B cell (primary cell): Measurements from ENCODE around the gene SLIT3. TPM values are rescaled to one million over a fixed set of nuclear protein-coding genes. Genes with fewer than 3 reads are reported as not detected.
A peak's percentile ranks its signal among the peaks of the same experiment; 100 is the strongest.

Source experiments
- ATAC-seq: fragments of 200-7000 bp; cut with Tn5 transposase; one replicate; pipeline ENCODE4 v1.10.0; 2021; ENCODE audit warnings: low read depth, mild to moderate bottlenecking, moderate number of reproducible peaks, moderate library complexity
- CTCF ChIA-PET: fragments of 350-600 bp; sonication (Branson Sonifier 250); formaldehyde crosslinking; loops from one replicate; lab custom pipeline; 2021; ENCODE audit warnings: antibody characterized with exemption, inconsistent platforms; lab: Charles Lee
- POLR2A ChIA-PET: fragments of 350-600 bp; sonication (Branson Sonifier 250); formaldehyde crosslinking; loops from one replicate; lab custom pipeline; 2021; ENCODE audit warnings: antibody characterized with exemption; lab: Charles Lee
- DNase-seq: peaks from one replicate; pipeline ENCODE4 v3.0.0; 2013
- H2AFZ ChIP-seq: 2 replicates; pipeline ENCODE4 v1.6.1; 2012; ENCODE audit warnings: mild to moderate bottlenecking, low read depth, low read length; ENCODE audit not compliant: insufficient read depth, poor library complexity, severe bottlenecking
- H3K27ac ChIP-seq, 2 donors: 1 replicate in 1 of 2; 2 replicates in 1 of 2; pipeline ENCODE4 v1.5.1; 2012 to 2013; ENCODE audit warnings: low read length in 2 of 2, mild to moderate bottlenecking in 2 of 2, moderate library complexity in 1 of 2
- H3K27me3 ChIP-seq, 4 experiments: fragments of 200-600 bp in 1 of 4; sonication (generic) in 1 of 4; replicated peaks in 1 of 4; 1 replicate in 2 of 4; 2 replicates in 2 of 4; pipeline versions ENCODE4 v1.6.1 to v1.7.0; 2013 to 2016; ENCODE audit warnings: low read length in 3 of 4, mild to moderate bottlenecking in 2 of 4, mixed read lengths in 1 of 4, moderate library complexity in 1 of 4; ENCODE audit not compliant: insufficient read depth in 4 of 4, control insufficient read depth in 3 of 4; ENCODE audit errors: control extremely low read depth in 1 of 4
- H3K36me3 ChIP-seq, 2 experiments: replicated peaks in 1 of 2; 1 replicate in 1 of 2; 2 replicates in 1 of 2; pipeline versions ENCODE4 v1.6.1 to v1.7.1; 2013; ENCODE audit warnings: low read length in 1 of 2; ENCODE audit not compliant: insufficient read depth in 2 of 2, control insufficient read depth in 1 of 2; ENCODE audit errors: control extremely low read depth in 1 of 2, extremely low read depth in 1 of 2
- H3K4me1 ChIP-seq, 2 donors: fragments of 200-600 bp in 1 of 2; sonication (generic) in 1 of 2; 1 replicate in 1 of 2; 2 replicates in 1 of 2; pipeline versions ENCODE4 v1.5.1 to v1.6.1; 2013 to 2017; ENCODE audit warnings: low read length in 2 of 2; ENCODE audit not compliant: control insufficient read depth in 2 of 2, insufficient read depth in 2 of 2
- H3K4me2 ChIP-seq: replicated peaks from 2 replicates; pipeline ENCODE3; 2012; ENCODE audit warnings: mild to moderate bottlenecking, low read depth, low read length; ENCODE audit not compliant: poor library complexity, severe bottlenecking
- H3K4me3 ChIP-seq, 5 experiments: fragments of 200-600 bp in 1 of 5; sonication (generic) in 1 of 5; 1 replicate in 3 of 5; 2 replicates in 2 of 5; pipeline versions ENCODE4 v1.5.1 to v1.7.0; 2011 to 2016; ENCODE audit warnings: low read length in 4 of 5, mild to moderate bottlenecking in 4 of 5, low read depth in 2 of 5, control low read depth in 1 of 5, moderate library complexity in 1 of 5; ENCODE audit not compliant: insufficient read depth in 1 of 5; ENCODE audit errors: control extremely low read depth in 1 of 5, extremely low read depth in 1 of 5
- H3K79me2 ChIP-seq: fragments of 200-600 bp; sonication (generic); one replicate; pipeline ENCODE4 v1.6.0; 2016; ENCODE audit warnings: low read length; ENCODE audit not compliant: control insufficient read depth, insufficient read depth
- H3K9ac ChIP-seq: fragments of 200-600 bp; sonication (generic); 2 replicates; pipeline ENCODE4 v1.6.1; 2017; ENCODE audit warnings: mild to moderate bottlenecking, low read length, moderate library complexity
- H3K9me3 ChIP-seq, 3 donors: one replicate each; pipeline versions ENCODE4 v1.6.1 to v1.7.1; 2013; ENCODE audit warnings: low read length in 2 of 3; ENCODE audit not compliant: control insufficient read depth in 2 of 3, insufficient read depth in 1 of 3; ENCODE audit errors: control extremely low read depth in 1 of 3
- H4K20me1 ChIP-seq: 2 replicates; pipeline ENCODE4 v1.6.0; 2012; ENCODE audit warnings: mild to moderate bottlenecking, low read length; ENCODE audit not compliant: insufficient read depth, control insufficient read depth, poor library complexity, severe bottlenecking
- H3K27ac Mint-ChIP-seq: one replicate; pipeline ENCODE4 v1.8.0; 2021; ENCODE audit warnings: mixed read lengths
- H3K27me3 Mint-ChIP-seq: one replicate; pipeline ENCODE4 v1.8.0; 2021; ENCODE audit warnings: mixed read lengths
- H3K4me1 Mint-ChIP-seq: one replicate; pipeline ENCODE4 v1.8.0; 2021; ENCODE audit warnings: mixed read lengths
- H3K4me3 Mint-ChIP-seq: one replicate; pipeline ENCODE4 v1.8.0; 2021; ENCODE audit warnings: mixed read lengths
- H3K9me3 Mint-ChIP-seq: one replicate; pipeline ENCODE4 v1.8.0; 2022; ENCODE audit warnings: mixed read lengths; ENCODE audit not compliant: insufficient read depth
- EZH2 ChIP-seq: IDR thresholded peaks from 2 replicates; pipeline ENCODE4 v1.6.1; 2012; ENCODE audit warnings: borderline replicate concordance, low read depth, mild to moderate bottlenecking, moderate library complexity, low read length; ENCODE audit not compliant: insufficient read depth, poor library complexity, severe bottlenecking
- WGBS: methylation state at CpG from one replicate; pipeline ENCODE4 v1.1.5; 2013; ENCODE audit warnings: missing lambda C conversion rate; ENCODE audit not compliant: insufficient coverage; 5-methylcytosine and 5-hydroxymethylcytosine counted together
- intact Hi-C: fragments of 100-400 bp; cut with micrococcal nuclease; formaldehyde crosslinking; loops from one replicate; pipeline ENCODE4 v1.10.0; 2022
- polyA plus RNA-seq: library from polyadenylated mRNA; depleted of rRNA; stranded (reverse); fragments of >200 nt; gene quantifications from 2 replicates; pipeline ENCODE4 v1.2.3, GENCODE V29; 2012
- total RNA-seq, 2 donors: library from RNA; stranded (reverse); fragments of 120-200 nt in 1 of 2; gene quantifications; 1 replicate in 1 of 2; 2 replicates in 1 of 2; pipeline versions ENCODE4 v1.2.3 to v1.2.4, GENCODE V29; 2013 to 2022
- TF ChIP-seq, protein P1 (sequence below): fragments of 200-600 bp; IDR thresholded peaks from one replicate; pipeline ENCODE4 v1.8.0; 2022; ENCODE audit warnings: antibody characterized with exemption, mild to moderate bottlenecking

Gene SLIT3
- total and polyA plus RNA-seq, 2 donors (not counting 1 experiment from before 2014, with no cell fraction given), result not detected

GRCh38 chr5:168683927-168684295 is 617.0 kb downstream of the SLIT3 start:
- ChIA-PET CTCF (no interaction called here), POLR2A (no interaction called here)
- Histone ChIP-seq H3K79me2 (no peaks in the 10 kb centered on the region), H3K27ac (no peak overlapping the region), H3K36me3 (no peaks in the 10 kb centered on the region), H4K20me1 (no peaks in the 10 kb centered on the region), H3K9me3 (no peaks in the 10 kb centered on the region), H3K4me2 (no peak overlapping the region), H3K9ac (no peak overlapping the region), H3K4me3 (no peak overlapping the region), H3K4me1 (no peaks in the 10 kb centered on the region), H2AFZ (peak overlapping the region; percentile 60), H3K27me3 (no peaks in the 10 kb centered on the region)
- Mint-ChIP-seq H3K4me1 (peaks cover 4% of the 10 kb centered on the region), H3K27ac (no peak overlapping the region), H3K27me3 (no peaks in the 10 kb centered on the region), H3K4me3 (no peak overlapping the region), H3K9me3 (no peaks in the 10 kb centered on the region)
- no peak for ATAC-seq
- TF ChIP-seq, protein P1, sequence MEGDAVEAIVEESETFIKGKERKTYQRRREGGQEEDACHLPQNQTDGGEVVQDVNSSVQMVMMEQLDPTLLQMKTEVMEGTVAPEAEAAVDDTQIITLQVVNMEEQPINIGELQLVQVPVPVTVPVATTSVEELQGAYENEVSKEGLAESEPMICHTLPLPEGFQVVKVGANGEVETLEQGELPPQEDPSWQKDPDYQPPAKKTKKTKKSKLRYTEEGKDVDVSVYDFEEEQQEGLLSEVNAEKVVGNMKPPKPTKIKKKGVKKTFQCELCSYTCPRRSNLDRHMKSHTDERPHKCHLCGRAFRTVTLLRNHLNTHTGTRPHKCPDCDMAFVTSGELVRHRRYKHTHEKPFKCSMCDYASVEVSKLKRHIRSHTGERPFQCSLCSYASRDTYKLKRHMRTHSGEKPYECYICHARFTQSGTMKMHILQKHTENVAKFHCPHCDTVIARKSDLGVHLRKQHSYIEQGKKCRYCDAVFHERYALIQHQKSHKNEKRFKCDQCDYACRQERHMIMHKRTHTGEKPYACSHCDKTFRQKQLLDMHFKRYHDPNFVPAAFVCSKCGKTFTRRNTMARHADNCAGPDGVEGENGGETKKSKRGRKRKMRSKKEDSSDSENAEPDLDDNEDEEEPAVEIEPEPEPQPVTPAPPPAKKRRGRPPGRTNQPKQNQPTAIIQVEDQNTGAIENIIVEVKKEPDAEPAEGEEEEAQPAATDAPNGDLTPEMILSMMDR, result no peak
- no peak for TF ChIP-seq EZH2
- 97% methylated on average over 5 of the region's 6 CpGs for WGBS
- no peak for DNase-seq
- intact Hi-C loops, result no loop called here

DNA sequence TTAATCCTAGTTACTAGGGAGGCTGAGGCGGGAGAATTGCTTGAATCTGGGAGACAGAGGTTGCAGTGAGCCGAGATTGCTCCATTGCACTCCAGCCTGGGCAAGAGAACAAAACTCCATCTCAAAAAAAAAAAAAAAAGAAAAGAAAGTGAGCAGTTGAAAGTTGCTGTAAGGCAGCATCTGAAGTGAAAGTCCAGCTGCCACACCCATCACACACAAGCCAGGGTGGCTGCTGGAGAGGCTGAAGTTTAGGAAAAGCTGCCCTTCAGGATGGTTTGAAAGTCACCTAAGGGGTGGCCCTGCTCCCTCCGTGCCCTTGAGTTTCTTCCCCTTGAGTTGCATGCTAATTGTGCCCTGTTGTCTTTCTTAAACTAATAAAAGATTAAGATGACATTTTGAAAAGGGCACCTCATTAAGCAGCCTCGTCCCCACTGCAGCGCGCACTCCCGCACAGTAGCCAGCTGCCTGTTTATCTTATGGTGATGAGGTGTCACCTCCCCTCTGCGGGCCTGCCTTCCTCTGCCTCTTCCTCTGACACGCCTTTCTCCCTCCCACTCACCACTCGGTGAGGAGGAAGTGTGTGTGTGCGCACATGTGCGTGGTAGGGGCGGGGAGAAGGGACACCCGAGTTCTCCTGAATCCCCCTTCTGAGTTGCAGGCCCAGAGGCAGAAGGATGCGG is 617.6 kb downstream of the SLIT3 start:
- TF ChIP-seq EZH2, result no peak
- TF ChIP-seq, protein P1, result no peak
- Histone ChIP-seq H3K36me3 (no peaks in the 10 kb centered on the region), H2AFZ (peak overlapping the region; percentile 60), H3K79me2 (no peaks in the 10 kb centered on the region), H3K4me3 (no peak overlapping the region), H3K4me1 (no peaks in the 10 kb centered on the region), H3K9me3 (no peaks in the 10 kb centered on the region), H3K9ac (no peak overlapping the region), H4K20me1 (no peaks in the 10 kb centered on the region), H3K27ac (no peak overlapping the region), H3K27me3 (no peaks in the 10 kb centered on the region), H3K4me2 (no peak overlapping the region)
- H3K4me3 Mint-ChIP-seq, result no peak overlapping the region
- DNase-seq (no peak), ATAC-seq (no peak)
- intact Hi-C loops, result no loop called here
- H3K27me3 Mint-ChIP-seq, result no peaks in the 10 kb centered on the region
- POLR2A ChIA-PET, result no interaction called here
- 29% methylated on average over 4 of the region's 15 CpGs for WGBS
- CTCF ChIA-PET, result no interaction called here
- H3K27ac Mint-ChIP-seq, result no peak overlapping the region
- H3K9me3 Mint-ChIP-seq, result no peaks in the 10 kb centered on the region
- H3K4me1 Mint-ChIP-seq, result peaks cover 4% of the 10 kb centered on the region
